Suppressor macrophage treated with lipopolysaccharide for 1 hour (primary cell): ENCODE results near the gene CTDSP2.
A peak's percentile ranks its signal among the peaks of the same experiment; 100 is the strongest.

Experiments used
- DNase-seq, 3 donors: peaks; one replicate each; pipeline ENCODE4 v3.0.0-alpha.2; 2020 to 2022

CTDSP2 gene

GRCh38 chr12:57813111-57813970 is 33.2 kb downstream of the CTDSP2 start:
- DNase-seq = no peak

GRCh38 chr12:57811028-57811755 is 35.3 kb downstream of the CTDSP2 start:
- DNase-seq = no peak

- no peak for DNase-seq
These were observed 36.1 kb downstream of the CTDSP2 start for GRCh38 chr12:57810450-57810849.

- DNase-seq = no peak
These were observed 37.1 kb downstream of the CTDSP2 start for GRCh38 chr12:57809425-57809824.

GRCh38 chr12:57808351-57808750 is 38.2 kb downstream of the CTDSP2 start:
- DNase-seq = no peak

GRCh38 chr12:57807285-57807684 is 39.2 kb downstream of the CTDSP2 start:
- no peak for DNase-seq

GRCh38 chr12:57806677-57807076 is 39.9 kb downstream of the CTDSP2 start:
- DNase-seq = no peak

GRCh38 chr12:57803319-57803893 is 43.1 kb downstream of the CTDSP2 start:
- peak; percentile 45 to 68 (median 52) for DNase-seq

GRCh38 chr12:57802607-57803006 is 43.9 kb downstream of the CTDSP2 start:
- no peak for DNase-seq

- no peak for DNase-seq
These were observed 45.6 kb downstream of the CTDSP2 start for GRCh38 chr12:57800965-57801364.

GRCh38 chr12:57797933-57798332 is 48.6 kb downstream of the CTDSP2 start:
- DNase-seq = peak; percentile 57 to 80 (median 74)

GRCh38 chr12:57796996-57797395 is 49.5 kb downstream of the CTDSP2 start:
- no peak for DNase-seq

GRCh38 chr12:57795354-57795753 is 51.2 kb downstream of the CTDSP2 start:
- peak in 2 of 3 donors; percentile 14 to 52 for DNase-seq

- DNase-seq = peak; percentile 60 to 89 (median 71)
These were observed 52.6 kb downstream of the CTDSP2 start for GRCh38 chr12:57793920-57794319.

- no peak for DNase-seq
These were observed 62.7 kb downstream of the CTDSP2 start for GRCh38 chr12:57783861-57784260.

- no peak for DNase-seq
These were observed 63.1 kb downstream of the CTDSP2 start for GRCh38 chr12:57783466-57783801.

GRCh38 chr12:57782608-57783465 is 63.7 kb downstream of the CTDSP2 start, which contains the start of gene TSFM:
Gene TSFM, plus strand, starts transcription at chr12:57782787. Its CDS starts 15 bp downstream, at chr12:57782802.
- peak; percentile 98 to 99 (median 99) for DNase-seq

- DNase-seq = no peak
These were observed 64.3 kb downstream of the CTDSP2 start for GRCh38 chr12:57782243-57782607.

GRCh38 chr12:57781801-57782200 is 64.7 kb downstream of the CTDSP2 start:
- DNase-seq = peak in 1 of 3 donors; percentile 30

GRCh38 chr12:57781244-57781643 is 65.3 kb downstream of the CTDSP2 start:
- peak; percentile 28 to 50 (median 30) for DNase-seq

GRCh38 chr12:57780284-57780897 is 66.1 kb downstream of the CTDSP2 start:
- DNase-seq = no peak

- no peak for DNase-seq
These were observed 66.8 kb downstream of the CTDSP2 start for GRCh38 chr12:57779736-57780135.
